ENCODE measurements around the gene ATP2B1.

- no peak for TF ChIP-seq POLR2A (IDR thresholded peaks at IDR 0.05; ENCODE audit: low read depth, low read length)
- no peak for TF ChIP-seq POLR2AphosphoS5 (IDR thresholded peaks at IDR 0.05; ENCODE audit: low read depth, low read length)
- TF ChIP-seq TAF1 (IDR thresholded peaks at IDR 0.05; ENCODE audit: borderline replicate concordance, low read depth, low read length), result no peak
Measured at GRCh38 chr12:89673603-89674002, 35.0 kb downstream of the ATP2B1 start.

Data from GM12892 (cell line).